GM12801 (cell line): ENCODE results near the gene BBS1.

Experiments
- TF ChIP-seq, protein P1 (sequence below): IDR thresholded peaks from one replicate; pipeline ENCODE4 v1.5.1; 2011; ENCODE audit warnings: control low read depth; ENCODE audit not compliant: insufficient read length; ENCODE audit errors: extremely low read depth

The BBS1 gene

DNA sequence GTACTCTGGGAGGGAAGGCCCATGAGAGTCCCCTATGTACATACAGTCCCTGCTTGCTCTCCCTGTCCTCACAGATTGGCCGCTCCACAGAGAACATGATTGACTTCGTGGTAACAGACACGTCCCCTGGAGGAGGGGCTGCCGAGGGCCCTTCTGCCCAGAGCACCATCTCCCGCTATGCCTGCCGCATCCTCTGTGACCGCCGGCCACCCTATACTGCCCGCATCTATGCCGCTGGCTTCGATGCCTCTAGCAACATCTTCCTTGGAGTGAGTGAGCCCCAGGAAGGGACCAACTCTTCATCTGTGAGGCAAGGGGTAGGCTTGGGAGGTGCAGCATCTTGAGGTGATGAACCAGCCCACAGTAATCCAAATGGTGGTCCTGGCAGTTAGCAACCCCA is 37.3 kb upstream of the BBS1 start:
- TF ChIP-seq, protein P1, sequence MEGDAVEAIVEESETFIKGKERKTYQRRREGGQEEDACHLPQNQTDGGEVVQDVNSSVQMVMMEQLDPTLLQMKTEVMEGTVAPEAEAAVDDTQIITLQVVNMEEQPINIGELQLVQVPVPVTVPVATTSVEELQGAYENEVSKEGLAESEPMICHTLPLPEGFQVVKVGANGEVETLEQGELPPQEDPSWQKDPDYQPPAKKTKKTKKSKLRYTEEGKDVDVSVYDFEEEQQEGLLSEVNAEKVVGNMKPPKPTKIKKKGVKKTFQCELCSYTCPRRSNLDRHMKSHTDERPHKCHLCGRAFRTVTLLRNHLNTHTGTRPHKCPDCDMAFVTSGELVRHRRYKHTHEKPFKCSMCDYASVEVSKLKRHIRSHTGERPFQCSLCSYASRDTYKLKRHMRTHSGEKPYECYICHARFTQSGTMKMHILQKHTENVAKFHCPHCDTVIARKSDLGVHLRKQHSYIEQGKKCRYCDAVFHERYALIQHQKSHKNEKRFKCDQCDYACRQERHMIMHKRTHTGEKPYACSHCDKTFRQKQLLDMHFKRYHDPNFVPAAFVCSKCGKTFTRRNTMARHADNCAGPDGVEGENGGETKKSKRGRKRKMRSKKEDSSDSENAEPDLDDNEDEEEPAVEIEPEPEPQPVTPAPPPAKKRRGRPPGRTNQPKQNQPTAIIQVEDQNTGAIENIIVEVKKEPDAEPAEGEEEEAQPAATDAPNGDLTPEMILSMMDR = no peak

DNA sequence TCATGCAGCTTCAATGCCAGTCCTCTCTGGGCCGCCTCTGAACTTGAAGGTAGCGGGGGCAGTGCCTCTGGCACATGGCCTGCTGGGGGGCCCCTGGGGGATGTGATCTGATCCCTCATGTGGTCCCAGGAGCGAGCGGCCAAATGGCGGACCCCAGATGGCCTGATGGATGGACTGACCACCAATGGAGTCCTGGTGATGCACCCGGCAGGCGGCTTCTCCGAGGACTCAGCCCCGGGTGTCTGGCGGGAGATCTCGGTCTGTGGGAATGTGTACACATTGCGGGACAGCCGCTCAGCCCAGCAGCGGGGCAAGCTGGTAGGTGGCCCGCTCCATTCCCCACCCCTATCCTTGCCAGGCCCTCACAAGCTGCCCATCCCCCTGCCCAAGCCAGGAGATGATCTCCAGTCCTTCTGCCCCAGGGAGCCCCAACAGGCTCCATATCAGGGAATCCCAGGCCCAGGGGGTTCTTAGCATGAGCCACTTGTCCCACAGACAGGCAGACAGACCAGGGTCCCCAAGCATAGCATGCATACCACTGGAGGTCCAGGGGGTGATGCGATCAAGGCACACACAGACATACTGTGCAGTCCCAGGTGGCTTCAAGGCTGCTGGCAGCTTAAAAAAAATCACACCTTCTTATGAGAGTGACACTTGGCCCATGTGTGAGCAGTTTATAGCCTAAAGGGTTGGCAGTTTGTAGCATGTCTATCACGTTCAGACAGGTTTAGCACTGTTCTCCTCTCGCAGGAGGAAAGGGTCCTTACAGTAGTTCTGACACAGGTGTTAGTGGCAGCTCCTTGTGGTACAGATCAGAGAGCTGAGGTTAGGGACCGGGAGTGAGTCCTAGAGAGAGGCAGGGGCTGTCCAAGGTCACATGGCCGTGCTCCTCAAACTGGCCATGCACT is 36.6 kb upstream of the BBS1 start:
- TF ChIP-seq, protein P1 = no peak

DNA sequence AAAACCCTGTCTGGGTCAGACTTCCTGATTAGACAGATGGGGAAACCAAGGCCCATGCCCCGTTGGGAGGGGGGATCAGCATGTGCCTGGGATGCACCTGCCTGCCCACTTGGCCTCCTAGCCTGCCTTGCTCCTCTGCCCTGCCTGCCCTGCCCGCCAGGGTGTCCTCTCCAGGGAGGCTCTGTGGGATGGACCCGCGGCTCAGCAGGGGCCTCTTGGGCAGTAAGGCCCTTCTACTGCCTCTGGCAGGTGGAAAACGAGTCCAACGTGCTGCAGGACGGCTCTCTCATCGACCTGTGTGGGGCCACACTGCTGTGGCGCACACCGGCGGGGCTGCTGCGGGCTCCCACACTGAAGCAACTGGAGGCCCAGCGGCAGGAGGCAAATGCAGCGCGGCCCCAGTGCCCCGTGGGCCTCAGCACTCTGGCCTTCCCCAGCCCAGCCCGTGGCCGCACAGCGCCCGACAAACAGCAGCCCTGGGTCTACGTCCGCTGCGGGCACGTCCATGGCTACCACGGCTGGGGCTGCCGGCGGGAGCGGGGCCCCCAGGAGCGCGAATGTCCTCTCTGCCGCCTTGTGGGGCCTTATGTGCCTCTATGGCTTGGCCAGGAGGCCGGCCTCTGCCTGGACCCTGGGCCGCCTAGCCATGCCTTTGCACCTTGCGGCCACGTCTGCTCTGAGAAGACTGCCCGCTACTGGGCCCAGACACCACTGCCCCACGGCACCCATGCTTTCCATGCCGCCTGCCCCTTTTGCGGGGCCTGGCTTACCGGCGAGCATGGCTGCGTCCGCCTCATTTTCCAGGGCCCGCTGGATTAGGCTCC is 34.9 kb upstream of the BBS1 start:
- TF ChIP-seq, protein P1 = no peak

DNA sequence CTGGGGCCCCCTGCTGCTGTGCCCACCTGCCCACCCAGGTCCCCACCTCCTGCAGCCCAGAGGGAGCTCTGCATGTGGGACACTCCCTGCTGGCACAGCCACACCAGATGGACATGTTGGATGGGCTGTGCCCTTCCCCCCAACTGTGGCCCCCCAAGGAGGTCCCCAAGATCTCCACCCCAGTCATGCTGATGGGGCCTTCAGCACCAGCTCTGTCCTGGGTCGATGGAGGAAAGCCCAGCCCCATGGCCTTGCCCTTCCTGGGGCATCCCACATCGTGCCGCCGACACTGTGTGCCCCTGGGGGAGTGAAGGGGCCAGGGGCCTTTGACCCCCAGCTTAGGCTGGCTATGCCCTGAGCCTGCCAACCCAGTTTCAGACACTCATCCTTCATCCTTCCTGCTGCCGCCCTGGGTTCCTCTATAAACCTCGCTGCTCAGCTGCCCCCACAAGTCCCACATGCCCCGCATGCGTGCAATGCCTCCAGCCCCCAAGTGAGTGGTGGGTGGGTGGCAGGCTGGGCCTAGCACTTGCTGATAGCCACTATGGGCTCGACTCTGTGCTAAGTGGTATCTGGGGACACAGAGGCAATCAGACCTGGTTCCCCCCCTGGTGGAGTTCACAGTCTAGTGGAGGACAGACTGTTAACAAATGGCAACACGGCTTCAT is 34.1 kb upstream of the BBS1 start:
- TF ChIP-seq, protein P1 = no peak

DNA sequence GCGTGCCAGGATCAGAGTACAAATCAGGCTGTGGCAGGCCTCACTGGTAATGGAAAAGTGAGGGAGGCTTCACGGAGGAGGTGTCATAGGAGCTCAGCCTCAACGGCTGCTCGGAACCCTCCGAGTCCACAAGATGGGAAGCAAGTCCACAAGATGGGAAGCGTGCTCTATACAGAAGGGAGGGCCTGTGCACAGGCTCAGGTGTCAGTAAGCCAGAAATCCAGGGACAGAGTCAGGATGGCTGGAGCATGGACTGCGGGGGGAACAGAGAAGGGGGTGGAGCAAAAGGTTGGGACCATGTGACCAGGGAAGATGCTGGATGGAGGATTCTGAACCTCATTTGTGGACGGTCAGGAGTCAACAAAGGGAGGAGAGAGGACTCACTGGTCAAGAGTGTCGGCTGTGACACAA is 33.6 kb upstream of the BBS1 start:
- TF ChIP-seq, protein P1 = no peak

DNA sequence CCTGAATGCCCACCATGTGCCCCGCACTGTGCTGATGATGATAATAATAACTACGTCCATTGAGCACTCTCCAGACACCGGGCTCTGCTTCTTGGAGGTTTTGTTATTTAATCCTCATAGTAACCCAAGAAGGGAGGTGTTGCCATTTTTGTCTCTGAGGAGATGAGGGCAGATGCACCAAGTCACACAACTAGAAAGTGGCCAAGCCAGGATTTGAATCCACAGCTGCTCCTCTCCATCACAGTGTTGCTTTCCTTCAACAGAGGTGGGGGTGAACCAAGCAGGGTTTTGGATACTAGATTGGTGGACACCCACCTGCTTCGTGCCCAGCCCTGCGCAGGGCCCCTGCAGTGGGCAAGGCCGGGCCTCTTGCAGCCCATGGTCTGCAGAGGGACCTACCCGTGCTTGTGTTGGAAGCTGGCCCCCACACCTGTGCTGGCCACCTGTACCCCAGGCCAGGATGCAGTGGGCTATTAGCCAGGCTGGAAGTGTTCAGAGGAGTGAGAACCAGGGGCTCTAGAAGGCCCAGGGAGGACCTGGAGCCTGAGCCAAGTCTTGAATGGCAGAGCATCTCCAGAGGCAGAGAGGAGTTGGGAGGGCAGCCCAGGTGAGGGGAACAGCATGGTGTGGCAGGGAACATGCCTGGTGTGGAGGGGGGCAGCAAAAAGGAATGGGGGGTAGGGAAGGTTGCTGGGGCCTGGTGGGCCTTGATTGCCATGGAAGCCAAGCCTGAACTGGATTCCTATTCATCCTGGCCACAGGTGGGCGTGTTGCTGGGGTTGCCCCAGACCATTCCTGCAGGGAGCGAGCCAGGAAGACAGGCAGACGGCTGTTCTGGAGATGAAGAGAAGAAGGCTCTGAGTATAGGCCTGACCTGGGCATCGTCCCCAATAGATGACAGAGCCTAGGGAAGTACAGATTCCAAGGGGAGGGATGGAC is 32.9 kb upstream of the BBS1 start:
- TF ChIP-seq, protein P1 = no peak
